Neural cell (in vitro differentiated cells): Measurements from ENCODE around the gene PATL2.

Experiments
- CTCF ChIP-seq: fragments of 450-650 bp; IDR thresholded peaks from 2 replicates; pipeline ENCODE4 v1.5.1; 2014; ENCODE audit warnings: antibody characterized with exemption, mild to moderate bottlenecking, moderate library complexity; ENCODE audit not compliant: poor library complexity, severe bottlenecking
- EZH2 ChIP-seq: fragments of 200-600, 300-800 bp; shearing (Covaris generic), sonication (generic); IDR thresholded peaks from 2 replicates; pipeline ENCODE4 v1.6.1; 2014; ENCODE audit warnings: antibody characterized with exemption, low read length, borderline replicate concordance, mild to moderate bottlenecking; ENCODE audit not compliant: insufficient read depth, poor library complexity, severe bottlenecking
- MXI1 ChIP-seq: fragments of 450-650 bp; conservative IDR thresholded peaks from 2 replicates; pipeline ENCODE4 v1.6.1; 2014; ENCODE audit warnings: antibody characterized with exemption, mild to moderate bottlenecking; ENCODE audit not compliant: poor library complexity, severe bottlenecking
- POLR2AphosphoS5 ChIP-seq: IDR thresholded peaks from 2 replicates; pipeline ENCODE4 v1.6.1; 2012
- RAD21 ChIP-seq: fragments of 450-650 bp; conservative IDR thresholded peaks from 2 replicates; pipeline ENCODE4 v1.6.1; 2014; ENCODE audit warnings: antibody characterized with exemption, mild to moderate bottlenecking, moderate library complexity

DNA sequence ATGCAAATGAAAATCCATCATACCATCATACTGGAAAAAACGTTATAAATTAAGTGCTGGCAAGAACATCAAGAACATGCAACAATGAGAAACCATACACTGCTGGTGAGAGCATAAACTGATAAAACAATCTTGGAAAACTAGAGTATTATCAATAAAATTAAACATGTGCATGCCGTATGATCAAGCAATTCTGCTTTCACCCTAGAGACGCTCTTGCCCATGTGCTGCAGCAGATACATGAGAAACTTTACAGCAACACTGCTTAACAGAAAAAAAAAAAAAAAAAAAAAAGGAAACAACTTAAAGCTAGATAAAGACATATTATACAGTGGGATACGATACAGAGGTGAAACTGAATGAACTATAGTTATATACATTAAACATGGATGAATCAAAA is 69.5 kb downstream of the PATL2 start:
- TF ChIP-seq CTCF = no peak
- TF ChIP-seq MXI1 = no peak
- no peak for TF ChIP-seq RAD21
- no peak for TF ChIP-seq POLR2AphosphoS5
- no peak for TF ChIP-seq EZH2
